ENCODE measurements around the gene DPYSL4. TPM values are rescaled to one million over a fixed set of nuclear protein-coding genes. Genes with fewer than 3 reads are reported as not detected.

DPYSL4 gene
- total and polyA plus RNA-seq, 2 donors: 1.5 to 1.7 TPM

GRCh38 chr10:132249226-132249724 is 62.5 kb downstream of the DPYSL4 start:
- Histone ChIP-seq H3K4me1 (ENCODE audit: insufficient read depth) (no peaks in the 10 kb centered on the region), H3K36me3 (ENCODE audit: insufficient read depth) (no peaks in the 10 kb centered on the region), H3K27ac (ENCODE audit: low read depth) (no peak overlapping the region), H3K4me3 (ENCODE audit: low read depth, low read length) (no peak overlapping the region)
- DNase-seq (ENCODE audit: extremely low spot score): no peak
- 87% methylated on average over 11 of the region's 11 CpGs for WGBS

- no peak for DNase-seq (ENCODE audit: extremely low spot score)
- no peaks in the 10 kb centered on the region for H3K4me1 ChIP-seq (ENCODE audit: insufficient read depth)
- 64% methylated on average over 17 of the region's 17 CpGs for WGBS
- H3K27ac ChIP-seq (ENCODE audit: low read depth): no peak overlapping the region
- no peak overlapping the region for H3K4me3 ChIP-seq (ENCODE audit: low read depth, low read length)
- no peaks in the 10 kb centered on the region for H3K36me3 ChIP-seq (ENCODE audit: insufficient read depth)
Measured at GRCh38 chr10:132249824-132250375, 63.2 kb downstream of the DPYSL4 start.

GRCh38 chr10:132250481-132251475 is 64.0 kb downstream of the DPYSL4 start:
- 86% methylated on average over 29 of the region's 30 CpGs for WGBS
- no peak overlapping the region for H3K27ac ChIP-seq (ENCODE audit: low read depth)
- no peaks in the 10 kb centered on the region for H3K36me3 ChIP-seq (ENCODE audit: insufficient read depth)
- no peak for DNase-seq (ENCODE audit: extremely low spot score)
- H3K4me3 ChIP-seq (ENCODE audit: low read depth, low read length): no peak overlapping the region
- no peaks in the 10 kb centered on the region for H3K4me1 ChIP-seq (ENCODE audit: insufficient read depth)

GRCh38 chr10:132251928-132252327 is 65.2 kb downstream of the DPYSL4 start:
- no peak overlapping the region for H3K27ac ChIP-seq (ENCODE audit: low read depth)
- H3K4me3 ChIP-seq (ENCODE audit: low read depth, low read length): no peak overlapping the region
- DNase-seq (ENCODE audit: extremely low spot score): no peak
- 94% methylated on average over 6 of the region's 6 CpGs for WGBS
- no peaks in the 10 kb centered on the region for H3K4me1 ChIP-seq (ENCODE audit: insufficient read depth)
- no peaks in the 10 kb centered on the region for H3K36me3 ChIP-seq (ENCODE audit: insufficient read depth)

GRCh38 chr10:132252412-132252811 is 65.7 kb downstream of the DPYSL4 start:
- Histone ChIP-seq H3K27ac (ENCODE audit: low read depth) (no peak overlapping the region), H3K4me1 (ENCODE audit: insufficient read depth) (no peaks in the 10 kb centered on the region), H3K4me3 (ENCODE audit: low read depth, low read length) (no peak overlapping the region), H3K36me3 (ENCODE audit: insufficient read depth) (no peaks in the 10 kb centered on the region)
- DNase-seq (ENCODE audit: extremely low spot score): no peak
- WGBS: 93% methylated on average over 17 of the region's 17 CpGs

- Histone ChIP-seq H3K36me3 (ENCODE audit: insufficient read depth) (no peaks in the 10 kb centered on the region), H3K27ac (ENCODE audit: low read depth) (no peak overlapping the region), H3K4me1 (ENCODE audit: insufficient read depth) (no peaks in the 10 kb centered on the region), H3K4me3 (ENCODE audit: low read depth, low read length) (no peak overlapping the region)
- no peak for DNase-seq (ENCODE audit: extremely low spot score)
- WGBS: 47% methylated on average over 19 of the region's 19 CpGs
Measured at GRCh38 chr10:132253092-132253687, 66.4 kb downstream of the DPYSL4 start.

GRCh38 chr10:132254841-132255240 is 68.1 kb downstream of the DPYSL4 start:
- WGBS: 76% methylated on average over 14 of the region's 14 CpGs

More at GRCh38 chr10:132254841-132255240, 68.1 kb downstream of the DPYSL4 start:
- no peaks in the 10 kb centered on the region for H3K4me1 ChIP-seq (ENCODE audit: insufficient read depth)
- H3K4me3 ChIP-seq (ENCODE audit: low read depth, low read length): no peak overlapping the region
- no peaks in the 10 kb centered on the region for H3K36me3 ChIP-seq (ENCODE audit: insufficient read depth)
- H3K27ac ChIP-seq (ENCODE audit: low read depth): no peak overlapping the region
- DNase-seq (ENCODE audit: extremely low spot score): no peak

Other genes with a start within 250 kb of the DPYSL4 start
- gene BNIP3, start 205.0 kb upstream of the DPYSL4 start, total RNA-seq: 24.1 TPM
- 50.5 TPM for gene BNIP3, start 205.0 kb upstream of the DPYSL4 start, polyA plus RNA-seq
- 0.37 TPM for gene JAKMIP3, start 121.0 kb upstream of the DPYSL4 start, total RNA-seq
- gene JAKMIP3, start 121.0 kb upstream of the DPYSL4 start, polyA plus RNA-seq: 1.5 TPM
- gene STK32C, start 121.0 kb downstream of the DPYSL4 start, total RNA-seq: 4.8 TPM
- gene STK32C, start 121.0 kb downstream of the DPYSL4 start, polyA plus RNA-seq: 13.6 TPM
- 13.2 TPM for gene LRRC27, start 145.2 kb downstream of the DPYSL4 start, total RNA-seq
- 6.5 TPM for gene LRRC27, start 145.2 kb downstream of the DPYSL4 start, polyA plus RNA-seq
- 6.8 TPM for gene PWWP2B, start 210.3 kb downstream of the DPYSL4 start, total RNA-seq
- 16.6 TPM for gene PWWP2B, start 210.3 kb downstream of the DPYSL4 start, polyA plus RNA-seq